HFFc6 (cell line): ENCODE measurements around the gene HLA-E. TPM values are rescaled to one million over a fixed set of nuclear protein-coding genes. Genes with fewer than 3 reads are reported as not detected.
A peak's percentile ranks its signal among the peaks of the same experiment; 100 is the strongest.
"Not testable (repeated sequence)": the region's sequence is repeated elsewhere in the genome, so short reads cannot be mapped to it uniquely, and the experiment has no call there.

ENCODE experiments used
- DNase-seq: peaks from one replicate; pipeline ENCODE4 v3.0.0-alpha.2; 2018
- H3K27ac Mint-ChIP-seq: 2 replicates; pipeline ENCODE4 v1.8.0; 2020; ENCODE audit warnings: mild to moderate bottlenecking, mixed read lengths
- H3K27me3 Mint-ChIP-seq: 2 replicates; pipeline ENCODE4 v1.8.0; 2021; ENCODE audit warnings: mild to moderate bottlenecking, moderate library complexity, mixed read lengths; ENCODE audit not compliant: insufficient read depth
- H3K36me3 Mint-ChIP-seq: 2 replicates; pipeline ENCODE4 v1.8.0; 2021; ENCODE audit warnings: low read depth, mixed read lengths
- H3K4me1 Mint-ChIP-seq: 2 replicates; pipeline ENCODE4 v1.8.0; 2020; ENCODE audit warnings: low read depth, mixed read lengths
- H3K4me3 Mint-ChIP-seq: 2 replicates; pipeline ENCODE4 v1.8.0; 2020; ENCODE audit warnings: mild to moderate bottlenecking, moderate library complexity, mixed read lengths
- H3K9me3 Mint-ChIP-seq: 2 replicates; pipeline ENCODE4 v1.8.0; 2020; ENCODE audit warnings: mild to moderate bottlenecking, mixed read lengths
- CTCF ChIP-seq: fragments of 200-600 bp; sonication (generic); IDR thresholded peaks from 2 replicates; pipeline ENCODE4 v1.5.0; 2021; ENCODE audit warnings: antibody characterized with exemption, mild to moderate bottlenecking
- total RNA-seq, 6 experiments: library from RNA; stranded (reverse); fragmentation: NEBNext Ultra II Directional; extraction: Animal tissue kit (Norgen Biotek cat#: 25700); gene quantifications; 2 replicates in 1 of 6; 3 replicates in 5 of 6; pipeline ENCODE4 v1.2.3, GENCODE V29; 2021

Gene HLA-E
- total RNA-seq, 6 experiments from 2014 or later, result 122 to 131 (median 126) TPM

- DNase-seq, result no peak
- Mint-ChIP-seq H3K4me3 (no peak overlapping the region), H3K27me3 (no peaks in the 10 kb centered on the region), H3K27ac (peak overlapping the region; percentile 33; the same call in 1 of the 2 replicates), H3K9me3 (no peaks in the 10 kb centered on the region), H3K36me3 (peaks cover 6% of the 10 kb centered on the region; the same call in 1 of the 2 replicates), H3K4me1 (peaks cover 29% of the 10 kb centered on the region)
- no peak for TF ChIP-seq CTCF
These were observed 21.3 kb downstream of the HLA-E start for GRCh38 chr6:30510419-30511168.

GRCh38 chr6:30511169-30511546 lies 21.8 kb downstream of the HLA-E start:
- Mint-ChIP-seq H3K27ac (no peak overlapping the region), H3K9me3 (no peaks in the 10 kb centered on the region)

GRCh38 chr6:30513451-30513850 lies 24.1 kb downstream of the HLA-E start:
- TF ChIP-seq CTCF, result no peak
- peaks cover 35% of the 10 kb centered on the region for H3K4me1 Mint-ChIP-seq
- H3K27me3 Mint-ChIP-seq, result no peaks in the 10 kb centered on the region
- no peak overlapping the region for H3K4me3 Mint-ChIP-seq
- peaks cover 9% of the 10 kb centered on the region for H3K36me3 Mint-ChIP-seq
- no peak for DNase-seq
- no peak overlapping the region for H3K27ac Mint-ChIP-seq
- H3K9me3 Mint-ChIP-seq, result peaks cover 3% of the 10 kb centered on the region

More at GRCh38 chr6:30511169-30511546, 21.8 kb downstream of the HLA-E start:
- DNase-seq, result no peak
- H3K36me3 Mint-ChIP-seq, result peaks cover 6% of the 10 kb centered on the region; the same call in 1 of the 2 replicates
- TF ChIP-seq CTCF, result no peak
- H3K4me3 Mint-ChIP-seq, result no peak overlapping the region
- peaks cover 34% of the 10 kb centered on the region for H3K4me1 Mint-ChIP-seq
- H3K27me3 Mint-ChIP-seq, result no peaks in the 10 kb centered on the region

GRCh38 chr6:30515106-30515505 lies 25.8 kb downstream of the HLA-E start:
- H3K4me3 Mint-ChIP-seq, result peak overlapping the region; percentile 63
- H3K9me3 Mint-ChIP-seq, result peaks cover 9% of the 10 kb centered on the region
- H3K27me3 Mint-ChIP-seq, result no peaks in the 10 kb centered on the region
- peaks cover 28% of the 10 kb centered on the region for H3K4me1 Mint-ChIP-seq
- H3K36me3 Mint-ChIP-seq, result peaks cover 9% of the 10 kb centered on the region
- no peak for TF ChIP-seq CTCF
- DNase-seq, result no peak
- no peak overlapping the region; the same call in 1 of the 2 replicates for H3K27ac Mint-ChIP-seq

GRCh38 chr6:30515944-30516753 lies 26.8 kb downstream of the HLA-E start:
- peak; percentile 82 for DNase-seq
- Mint-ChIP-seq H3K4me3 (peak overlapping the region; percentile 92), H3K4me1 (peaks cover 32% of the 10 kb centered on the region), H3K27ac (peak overlapping the region; percentile 96), H3K9me3 (peaks cover 9% of the 10 kb centered on the region), H3K36me3 (peaks cover 9% of the 10 kb centered on the region), H3K27me3 (no peaks in the 10 kb centered on the region)
- TF ChIP-seq CTCF, result no peak

- not testable (repeated sequence) for DNase-seq, H3K9me3 Mint-ChIP-seq, H3K27me3 Mint-ChIP-seq, H3K36me3 Mint-ChIP-seq
- Mint-ChIP-seq H3K4me3 (peak overlapping the region; percentile 92), H3K27ac (peak overlapping the region; percentile 96), H3K4me1 (peaks cover 32% of the 10 kb centered on the region)
These were observed 27.4 kb downstream of the HLA-E start for GRCh38 chr6:30516754-30517076.

GRCh38 chr6:30517767-30518504 lies 28.6 kb downstream of the HLA-E start:
- H3K27ac Mint-ChIP-seq, H3K9me3 Mint-ChIP-seq, H3K4me3 Mint-ChIP-seq, H3K27me3 Mint-ChIP-seq, DNase-seq: not testable (repeated sequence)
- Mint-ChIP-seq H3K4me1 (peaks cover 43% of the 10 kb centered on the region), H3K36me3 (peaks cover 13% of the 10 kb centered on the region)

- not testable (repeated sequence) for H3K27ac Mint-ChIP-seq, H3K9me3 Mint-ChIP-seq, H3K27me3 Mint-ChIP-seq, DNase-seq, H3K4me3 Mint-ChIP-seq
- H3K4me1 Mint-ChIP-seq, result peaks cover 44% of the 10 kb centered on the region
- H3K36me3 Mint-ChIP-seq, result peaks cover 13% of the 10 kb centered on the region
These were observed 29.3 kb downstream of the HLA-E start for GRCh38 chr6:30518505-30519145.
